ENCODE data around the gene SLC16A11.

GRCh38 chr17:7034955-7035590, 8.8 kb downstream of the SLC16A11 start:
- TF ChIP-seq CTCF (IDR thresholded peaks at IDR 0.05 in 4 of 5, conservative IDR thresholded peaks at IDR 0.05 in 1 of 5) (no peak), POLR2A (IDR thresholded peaks at IDR 0.05) (no peak)
